Spinal cord (tissue), 10 donors: ENCODE measurements around the gene PRICKLE4. TPM values are rescaled to one million over a fixed set of nuclear protein-coding genes. Genes with fewer than 3 reads are reported as not detected.

Experiments
- DNase-seq, 6 donors: peaks; one replicate each; pipeline versions ENCODE4 v3.0.0 to v3.0.0-alpha.2; 2013 to 2015; ENCODE audit warnings: low spot score in 6 of 6, low read depth in 4 of 6
- H3K27ac ChIP-seq: one replicate; pipeline ENCODE4 v1.5.1; 2013; ENCODE audit warnings: low read depth, low read length, control low read depth
- H3K27me3 ChIP-seq: one replicate; pipeline ENCODE4 v1.6.1; 2013; ENCODE audit warnings: low read length; ENCODE audit not compliant: control insufficient read depth, insufficient read depth
- H3K36me3 ChIP-seq: one replicate; pipeline ENCODE4 v1.6.1; 2013; ENCODE audit warnings: low read length; ENCODE audit not compliant: control insufficient read depth, insufficient read depth
- H3K4me1 ChIP-seq: one replicate; pipeline ENCODE4 v1.6.1; 2013; ENCODE audit warnings: low read length; ENCODE audit not compliant: control insufficient read depth, insufficient read depth
- H3K4me3 ChIP-seq: one replicate; pipeline ENCODE4 v1.5.1; 2013; ENCODE audit warnings: low read depth, low read length, control low read depth
- H3K9me3 ChIP-seq: one replicate; pipeline ENCODE4 v1.6.1; 2013; ENCODE audit warnings: low read length; ENCODE audit not compliant: control insufficient read depth, insufficient read depth
- WGBS: methylation state at CpG from one replicate; pipeline ENCODE4 v1.1.5; 2013; ENCODE audit warnings: missing lambda C conversion rate; ENCODE audit not compliant: insufficient coverage; 5-methylcytosine and 5-hydroxymethylcytosine counted together
- polyA plus RNA-seq, 2 donors: library from polyadenylated mRNA; unstranded; fragments of 120-200 nt; gene quantifications; one replicate each; pipeline ENCODE4 v1.2.1, GENCODE V29; 2013; ENCODE audit not compliant: insufficient read length in 2 of 2
- total RNA-seq, 2 donors: library from RNA; depleted of rRNA in 1 of 2; stranded (reverse); fragments of 120-200 nt in 1 of 2; fragments of >200 nt in 1 of 2; gene quantifications; one replicate each; pipeline versions ENCODE4 v1.2.3 to v1.2.4, GENCODE V29; 2013 to 2014
- donor health status: healthy.

The PRICKLE4 gene
- total and polyA plus RNA-seq, 4 donors: 1.6 to 8.8 (median 2.2) TPM

DNA sequence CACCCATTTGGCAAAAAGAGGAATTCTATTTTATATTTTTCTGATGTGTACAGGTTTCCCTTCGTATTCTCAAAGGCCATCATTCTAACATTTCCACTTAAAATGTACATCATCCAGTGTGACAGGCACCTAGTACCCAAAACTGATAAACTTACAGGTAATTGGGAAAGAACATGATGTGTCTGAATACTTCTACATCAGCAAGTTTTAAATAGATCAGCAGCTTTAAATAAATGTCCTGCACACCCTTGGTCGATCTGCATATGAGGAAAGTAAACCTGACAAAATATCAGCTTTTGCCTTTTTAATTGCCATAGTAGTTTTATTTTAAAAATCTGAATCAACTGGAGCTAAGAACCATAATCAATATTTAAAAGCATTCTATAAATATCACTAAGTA is 33.4 kb downstream of the PRICKLE4 start:
- H3K4me3 ChIP-seq: no peak overlapping the region
- no peaks in the 10 kb centered on the region for H3K9me3 ChIP-seq
- H3K27me3 ChIP-seq: no peaks in the 10 kb centered on the region
- no peak for DNase-seq
- no peaks in the 10 kb centered on the region for H3K4me1 ChIP-seq
- no peak overlapping the region for H3K27ac ChIP-seq
- H3K36me3 ChIP-seq: no peaks in the 10 kb centered on the region
- WGBS: no CpG with 5 or more reads among the region's 2 CpGs

DNA sequence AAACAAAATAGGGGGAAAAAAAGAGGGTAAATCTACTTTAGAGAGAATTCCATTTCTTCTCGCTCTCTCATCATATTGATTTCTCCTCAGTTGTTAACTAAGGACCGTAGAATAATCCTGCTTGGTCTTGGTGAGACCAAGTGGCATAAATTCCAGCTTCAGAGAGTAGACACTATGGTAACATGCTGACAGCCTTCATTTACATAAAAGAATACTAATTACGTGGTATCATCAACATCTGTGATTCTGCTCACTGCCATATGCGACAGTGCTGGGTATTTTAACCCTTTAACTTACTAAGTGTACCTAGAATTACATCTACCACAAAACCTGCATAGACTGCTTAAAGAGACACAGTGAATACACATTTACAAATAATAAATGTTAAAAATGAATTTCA is 34.0 kb downstream of the PRICKLE4 start:
- WGBS: 0% methylated on average over 1 of the region's 4 CpGs
- Histone ChIP-seq H3K27ac (no peak overlapping the region), H3K9me3 (no peaks in the 10 kb centered on the region), H3K27me3 (no peaks in the 10 kb centered on the region), H3K36me3 (no peaks in the 10 kb centered on the region), H3K4me3 (no peak overlapping the region), H3K4me1 (no peaks in the 10 kb centered on the region)
- peak in 3 of 6 donors; percentile 2 to 83 (median 60) for DNase-seq

DNA sequence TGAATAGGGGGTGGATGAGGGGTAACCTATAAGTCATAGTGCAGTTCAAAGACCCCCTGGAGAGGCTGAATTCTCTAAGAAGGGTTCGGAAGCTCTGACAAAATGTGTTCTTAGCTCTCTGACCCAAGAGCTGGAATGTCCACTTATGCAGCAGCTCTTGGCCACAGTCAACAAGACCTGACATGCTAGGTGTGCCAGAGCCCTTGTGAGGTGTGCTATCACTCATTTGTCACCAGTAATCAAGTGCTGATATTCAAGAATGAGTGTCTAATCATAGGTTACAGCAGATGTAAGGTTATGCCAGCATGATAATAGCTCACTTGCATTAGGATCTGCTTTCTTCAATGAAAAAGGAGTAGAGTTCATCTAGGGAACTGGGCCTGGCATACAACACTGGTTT is 35.0 kb downstream of the PRICKLE4 start:
- H3K27ac ChIP-seq: no peak overlapping the region
- no peaks in the 10 kb centered on the region for H3K36me3 ChIP-seq
- no peaks in the 10 kb centered on the region for H3K9me3 ChIP-seq
- H3K4me3 ChIP-seq: no peak overlapping the region
- no peaks in the 10 kb centered on the region for H3K4me1 ChIP-seq
- no peaks in the 10 kb centered on the region for H3K27me3 ChIP-seq
- WGBS: 73% methylated on average over 1 of the region's 1 CpG
- no peak for DNase-seq

DNA sequence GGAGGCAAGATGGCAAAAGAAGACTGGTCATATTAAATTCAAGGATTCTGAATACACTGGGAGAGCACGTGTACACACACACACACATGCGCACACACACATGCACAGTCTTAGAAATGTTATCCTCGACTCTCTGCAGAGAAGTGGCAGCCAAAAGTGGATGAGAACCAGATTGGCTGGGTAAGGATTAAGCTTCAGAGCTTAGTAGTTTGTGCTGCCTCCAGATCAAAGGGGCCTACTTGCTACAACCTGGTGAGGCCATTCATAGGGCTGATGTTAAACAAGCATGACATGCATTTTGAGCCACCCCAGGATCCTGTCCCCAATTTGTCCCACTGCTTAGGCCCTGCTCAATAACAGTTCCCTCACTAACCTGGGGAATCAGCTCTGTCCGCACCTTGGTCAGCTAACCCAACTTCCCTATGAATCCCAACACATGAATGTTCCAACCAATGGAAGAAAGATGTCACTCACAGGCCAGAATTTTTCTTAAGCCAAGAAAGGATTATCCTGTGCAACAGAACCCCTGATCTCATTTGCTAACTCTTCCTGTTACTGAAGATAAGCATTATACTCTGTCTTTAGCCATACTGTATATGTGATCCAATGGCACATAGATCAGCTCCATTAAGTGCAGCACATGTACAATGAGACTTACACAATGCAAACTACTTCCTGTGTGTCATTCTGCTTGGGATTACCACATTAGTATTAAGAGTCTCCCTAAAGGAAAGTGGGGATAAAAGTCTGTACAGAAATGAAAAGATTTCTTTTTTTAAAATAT is 37.9 kb downstream of the PRICKLE4 start:
- Histone ChIP-seq H3K27ac (no peak overlapping the region), H3K4me1 (no peaks in the 10 kb centered on the region), H3K27me3 (no peaks in the 10 kb centered on the region), H3K9me3 (no peaks in the 10 kb centered on the region), H3K36me3 (peaks cover 3% of the 10 kb centered on the region), H3K4me3 (no peak overlapping the region)
- DNase-seq: no peak
- 92% methylated on average over 1 of the region's 4 CpGs for WGBS

DNA sequence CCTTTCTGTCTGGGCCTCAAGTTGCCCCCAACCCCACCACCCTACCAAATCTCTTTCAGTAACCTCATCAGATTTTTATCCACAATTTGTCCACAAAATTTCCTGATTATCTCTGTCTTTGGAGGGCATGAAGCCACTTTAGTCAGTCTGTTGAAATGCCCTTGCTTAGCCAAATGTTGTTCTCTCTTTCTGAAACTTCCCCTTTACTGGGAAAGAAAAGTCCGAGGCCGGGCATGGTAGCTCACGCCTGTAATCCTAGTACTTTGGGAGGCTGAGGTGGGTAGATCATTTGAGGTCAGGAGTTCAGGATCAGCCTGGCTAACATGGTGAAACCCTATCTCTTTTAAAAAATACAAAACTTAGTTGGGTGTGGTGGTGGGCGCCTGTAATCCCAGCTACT is 40.7 kb downstream of the PRICKLE4 start:
- no peak for DNase-seq
- H3K36me3 ChIP-seq: peaks cover 3% of the 10 kb centered on the region
- H3K4me3 ChIP-seq: no peak overlapping the region
- no peak overlapping the region for H3K27ac ChIP-seq
- WGBS: no CpG with 5 or more reads among the region's 4 CpGs
- H3K4me1 ChIP-seq: no peaks in the 10 kb centered on the region
- no peaks in the 10 kb centered on the region for H3K27me3 ChIP-seq
- no peaks in the 10 kb centered on the region for H3K9me3 ChIP-seq

DNA sequence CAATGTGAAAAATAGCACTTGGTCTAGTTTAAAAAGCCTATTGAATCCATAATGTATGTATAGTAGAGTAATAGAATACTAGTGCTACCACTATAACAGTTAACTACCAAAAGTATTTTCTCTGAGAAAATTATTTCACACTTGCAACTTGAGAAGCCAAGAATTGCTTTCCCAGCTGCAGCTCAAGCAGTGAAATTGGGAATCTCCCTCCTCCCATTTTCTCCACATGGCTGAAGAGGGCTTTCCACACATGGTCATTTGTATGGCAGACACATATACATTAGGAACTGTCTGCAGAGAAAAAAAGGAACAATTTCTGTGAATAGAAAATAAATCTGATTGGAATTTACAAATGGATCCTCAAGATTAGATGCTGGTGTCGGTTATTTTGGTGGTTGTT is 41.4 kb downstream of the PRICKLE4 start:
- H3K27me3 ChIP-seq: no peaks in the 10 kb centered on the region

DNA sequence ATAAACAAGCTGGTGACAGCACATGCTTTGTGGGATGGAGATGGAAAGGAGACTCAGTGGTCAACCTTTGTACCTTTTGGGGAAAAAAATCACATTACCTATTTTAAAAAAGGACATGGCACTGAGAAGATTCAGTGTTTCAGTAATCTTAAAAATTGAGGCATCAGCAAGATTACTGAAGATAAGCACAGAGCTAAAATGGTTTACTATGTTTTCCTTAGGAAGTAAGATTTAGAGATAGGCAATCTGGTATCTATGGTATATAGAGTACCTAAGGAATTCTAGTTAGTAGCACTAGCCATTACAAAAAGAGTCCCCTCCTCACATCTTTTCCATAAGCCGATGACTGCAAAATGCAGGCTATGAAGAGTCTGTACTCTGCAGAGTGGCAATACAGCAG is 42.6 kb downstream of the PRICKLE4 start:
- H3K4me1 ChIP-seq: no peaks in the 10 kb centered on the region
- WGBS: 100% methylated on average over 1 of the region's 1 CpG
- peaks cover 3% of the 10 kb centered on the region for H3K36me3 ChIP-seq
- no peaks in the 10 kb centered on the region for H3K27me3 ChIP-seq
- no peak for DNase-seq
- H3K4me3 ChIP-seq: no peak overlapping the region
- H3K9me3 ChIP-seq: no peaks in the 10 kb centered on the region
- no peak overlapping the region for H3K27ac ChIP-seq

More for the DNA sequence above, 41.4 kb downstream of the PRICKLE4 start:
- Histone ChIP-seq H3K4me1 (no peaks in the 10 kb centered on the region), H3K27ac (no peak overlapping the region), H3K4me3 (no peak overlapping the region), H3K36me3 (peaks cover 3% of the 10 kb centered on the region), H3K9me3 (no peaks in the 10 kb centered on the region)
- WGBS: 80% methylated on average over 1 of the region's 1 CpG
- DNase-seq: no peak

DNA sequence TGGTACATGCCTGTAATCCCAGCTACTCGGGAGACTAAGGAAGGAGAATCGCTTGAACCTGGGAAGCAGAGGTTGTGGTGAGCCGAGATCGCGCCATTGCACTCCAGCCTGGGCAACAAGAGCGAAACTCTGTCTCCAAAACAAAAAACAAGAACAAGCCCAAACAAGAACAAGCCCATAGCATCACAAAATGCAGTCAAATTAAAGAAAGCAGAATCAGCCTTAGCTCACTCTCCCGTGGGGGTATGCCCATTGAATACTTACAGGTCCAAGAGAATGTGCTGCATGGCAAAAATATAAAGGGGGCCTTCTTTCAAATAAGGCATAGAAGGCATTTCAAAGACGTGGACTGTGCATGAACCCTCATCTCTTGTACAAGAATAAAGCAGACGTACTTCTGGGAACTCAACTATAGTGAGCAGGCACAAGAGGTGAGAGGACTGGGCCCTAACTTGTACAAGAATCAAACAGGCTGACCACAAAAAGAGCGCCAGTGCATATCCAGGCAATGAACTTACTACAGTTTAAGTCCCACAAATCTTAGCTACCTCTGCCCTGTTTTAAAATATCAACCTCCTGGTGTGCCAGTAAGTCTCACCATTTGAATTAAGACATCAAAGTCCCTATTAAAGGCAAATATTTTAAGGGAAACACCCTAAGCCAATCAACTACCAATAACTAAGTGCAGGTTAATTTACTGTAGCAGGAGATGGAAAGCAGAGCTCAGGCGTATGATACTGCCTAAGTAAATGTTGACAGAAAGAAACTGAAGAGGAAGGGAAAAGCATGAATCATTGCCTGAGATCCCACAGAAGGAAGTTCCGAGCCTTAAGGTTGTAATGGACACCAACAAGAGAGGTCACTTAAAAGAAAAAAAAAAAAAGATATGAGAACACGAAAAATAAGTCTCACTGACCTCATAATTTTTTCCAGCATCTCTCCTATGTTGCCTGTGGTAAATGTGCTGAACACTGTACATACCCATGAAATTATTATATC is 44.3 kb downstream of the PRICKLE4 start:
- no peak overlapping the region for H3K27ac ChIP-seq
- no peak overlapping the region for H3K4me3 ChIP-seq
- H3K4me1 ChIP-seq: no peaks in the 10 kb centered on the region
- DNase-seq: no peak
- no peaks in the 10 kb centered on the region for H3K27me3 ChIP-seq
- WGBS: 70% methylated on average over 4 of the region's 13 CpGs
- H3K36me3 ChIP-seq: peaks cover 3% of the 10 kb centered on the region
- H3K9me3 ChIP-seq: no peaks in the 10 kb centered on the region

DNA sequence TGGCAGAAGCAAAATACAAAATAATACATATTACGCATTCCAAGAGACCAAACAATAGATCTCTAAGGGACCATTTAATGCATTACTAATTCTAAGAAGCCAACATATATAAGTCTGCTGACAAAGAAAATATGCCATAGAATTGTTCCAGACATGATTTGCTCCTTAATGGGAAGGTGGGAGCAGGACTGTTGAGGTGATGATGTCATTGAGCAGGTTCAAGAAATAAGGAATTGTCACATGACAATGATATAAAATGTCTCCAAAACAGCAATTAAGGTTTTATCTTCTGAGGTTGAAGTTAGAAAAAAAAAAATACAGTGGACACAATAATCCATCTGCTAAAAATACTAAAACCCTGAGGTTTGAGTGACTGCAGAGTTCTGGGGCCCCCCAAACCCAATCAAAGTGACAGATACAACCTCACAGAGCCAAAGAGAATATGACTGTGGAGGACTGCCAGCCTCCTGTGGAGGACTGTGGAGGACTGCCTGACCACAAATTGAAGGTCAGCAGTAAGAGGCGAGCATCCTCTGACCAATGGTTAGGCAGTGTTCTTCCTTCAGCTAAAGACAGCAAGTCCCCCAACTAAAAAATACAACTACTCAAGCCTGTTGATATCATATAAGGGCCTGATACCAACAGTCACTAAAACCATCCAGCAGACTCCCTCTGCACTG is 45.9 kb downstream of the PRICKLE4 start:
- no peak for DNase-seq
- no CpG with 5 or more reads among the region's 2 CpGs for WGBS
- no peak overlapping the region for H3K4me3 ChIP-seq

More for the DNA sequence above, 45.9 kb downstream of the PRICKLE4 start:
- Histone ChIP-seq H3K9me3 (no peaks in the 10 kb centered on the region), H3K4me1 (no peaks in the 10 kb centered on the region), H3K36me3 (peaks cover 3% of the 10 kb centered on the region), H3K27me3 (no peaks in the 10 kb centered on the region), H3K27ac (no peak overlapping the region)
